GM12891 (cell line): ENCODE results near the gene SND1.

Experiments used
- DNase-seq: peaks from one replicate; pipeline ENCODE4 v3.0.0; 2011; ENCODE audit warnings: low spot score; ENCODE audit not compliant: insufficient read length
- FAIRE-seq: peaks from 2 replicates; lab custom pipeline; 2011; peaks lifted over from hg19 to GRCh38; lab: Jason Lieb, UNC
- PAX5 ChIP-seq: IDR thresholded peaks from 2 replicates; pipeline ENCODE4 v1.6.1; 2011; ENCODE audit warnings: low read length, moderate library complexity, mild to moderate bottlenecking; ENCODE audit not compliant: insufficient read depth, severe bottlenecking
- POLR2A ChIP-seq: IDR thresholded peaks from 2 replicates; pipeline ENCODE4 v1.6.1; 2011; ENCODE audit warnings: low read depth, low read length, control low read depth
- POLR2AphosphoS5 ChIP-seq: IDR thresholded peaks from 2 replicates; pipeline ENCODE4 v1.6.1; 2011; ENCODE audit warnings: low read depth, low read length, control low read depth
- POU2F2 ChIP-seq: IDR thresholded peaks from 2 replicates; pipeline ENCODE4 v1.6.1; 2011; ENCODE audit warnings: low read depth, mild to moderate bottlenecking, control low read depth, low read length, moderate library complexity
- SPI1 ChIP-seq: IDR thresholded peaks from 2 replicates; pipeline ENCODE4 v1.6.1; 2011; ENCODE audit warnings: low read depth, low read length, control low read depth
- TAF1 ChIP-seq: IDR thresholded peaks from 2 replicates; pipeline ENCODE4 v1.6.1; 2011; ENCODE audit warnings: low read depth, low read length, control low read depth

SND1 gene

DNA sequence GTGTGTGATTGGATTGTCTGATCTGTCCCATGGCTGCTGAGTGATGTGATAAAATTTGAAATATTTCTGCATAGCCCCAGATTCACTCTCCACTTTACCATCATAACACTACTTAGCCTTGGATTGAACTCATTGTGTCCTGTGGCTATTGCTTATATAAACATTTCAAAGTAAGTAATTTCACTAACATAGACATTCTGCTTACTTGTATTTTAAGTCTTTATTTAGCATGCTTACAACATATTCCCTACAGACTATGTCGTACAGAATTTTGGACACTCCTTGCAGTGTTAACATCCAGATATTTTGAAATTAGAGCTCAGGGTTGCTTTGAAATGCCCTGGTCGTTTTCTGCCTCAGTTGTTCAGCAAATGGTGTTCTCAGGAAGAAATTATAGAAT is 261.7 kb downstream of the SND1 start:
- DNase-seq (no peak), FAIRE-seq (peak; percentile 52)
- TF ChIP-seq POU2F2 (no peak), SPI1 (no peak), PAX5 (no peak), POLR2A (no peak), POLR2AphosphoS5 (no peak), TAF1 (no peak)

DNA sequence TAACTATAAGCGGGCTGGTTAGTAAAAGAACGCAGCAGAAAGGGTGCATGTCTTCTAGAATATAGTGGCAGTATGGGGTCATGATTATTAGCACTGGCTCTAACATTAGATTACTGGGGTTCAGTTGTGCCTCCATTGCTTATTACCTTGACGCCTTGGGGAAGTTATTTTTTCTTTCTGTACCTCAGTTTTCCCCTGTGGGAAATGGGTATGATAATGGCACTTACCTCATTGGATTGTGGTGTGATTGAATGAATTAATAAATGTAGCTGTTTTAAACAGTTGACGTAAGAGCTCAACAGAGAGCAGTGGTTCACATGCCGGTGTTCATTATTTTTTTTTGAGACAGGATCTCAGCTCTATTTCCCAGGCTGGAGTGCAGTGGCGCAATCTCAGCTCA is 262.7 kb downstream of the SND1 start:
- no peak for TF ChIP-seq POLR2A
- TF ChIP-seq POU2F2 = no peak
- TF ChIP-seq SPI1 = no peak
- TF ChIP-seq PAX5 = no peak
- no peak for TF ChIP-seq TAF1
- TF ChIP-seq POLR2AphosphoS5 = no peak
- DNase-seq (no peak), FAIRE-seq (peak; percentile 33)

DNA sequence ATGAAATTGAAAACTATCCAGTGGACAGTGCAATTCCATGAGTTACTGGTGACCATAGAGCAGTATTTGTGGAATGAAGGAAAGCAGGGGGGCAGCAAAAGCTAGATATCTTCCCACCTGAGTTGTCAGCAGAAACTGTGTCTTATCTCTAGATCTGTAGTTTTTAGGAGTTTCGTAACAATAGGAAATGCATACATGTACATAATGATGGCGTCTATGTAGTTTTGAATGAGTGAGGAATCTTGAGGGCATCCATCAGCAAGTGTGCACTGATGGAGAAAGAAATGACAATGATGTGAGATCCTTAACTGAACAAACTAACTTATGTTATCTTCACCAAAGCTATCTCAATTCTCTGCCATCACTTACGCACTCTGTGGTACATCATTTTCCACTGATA is 264.7 kb downstream of the SND1 start:
- FAIRE-seq = peak; percentile 63
- TF ChIP-seq PAX5 = no peak
- TF ChIP-seq SPI1 = no peak
- TF ChIP-seq POLR2AphosphoS5 = no peak
- TF ChIP-seq POU2F2 = no peak
- no peak for TF ChIP-seq TAF1
- no peak for TF ChIP-seq POLR2A

DNA sequence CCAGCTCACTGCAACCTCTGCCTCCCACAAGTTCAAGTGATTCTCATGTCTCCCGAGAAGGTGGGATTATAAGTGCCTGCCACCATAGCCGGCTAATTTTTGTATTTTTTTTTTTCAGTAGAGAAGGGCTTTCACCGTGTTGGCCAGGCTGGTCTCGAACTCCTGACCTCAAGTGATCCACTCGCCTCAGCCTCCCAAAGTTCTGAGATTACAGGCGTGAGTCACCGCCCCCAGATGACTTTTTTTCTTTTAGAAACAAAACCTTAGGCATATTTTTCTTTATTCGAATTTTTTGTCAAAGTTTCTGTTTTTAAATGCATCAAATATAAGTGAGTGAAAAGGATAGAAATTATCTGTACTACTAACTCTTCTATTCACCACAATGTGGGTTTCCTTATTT is 266.1 kb downstream of the SND1 start:
- no peak for DNase-seq
- no peak for TF ChIP-seq TAF1
- no peak for TF ChIP-seq SPI1
- no peak for TF ChIP-seq PAX5
- TF ChIP-seq POU2F2 = no peak
- TF ChIP-seq POLR2A = no peak
- no peak for TF ChIP-seq POLR2AphosphoS5
- no peak for FAIRE-seq

More for the DNA sequence above, 264.7 kb downstream of the SND1 start:
- DNase-seq = no peak

DNA sequence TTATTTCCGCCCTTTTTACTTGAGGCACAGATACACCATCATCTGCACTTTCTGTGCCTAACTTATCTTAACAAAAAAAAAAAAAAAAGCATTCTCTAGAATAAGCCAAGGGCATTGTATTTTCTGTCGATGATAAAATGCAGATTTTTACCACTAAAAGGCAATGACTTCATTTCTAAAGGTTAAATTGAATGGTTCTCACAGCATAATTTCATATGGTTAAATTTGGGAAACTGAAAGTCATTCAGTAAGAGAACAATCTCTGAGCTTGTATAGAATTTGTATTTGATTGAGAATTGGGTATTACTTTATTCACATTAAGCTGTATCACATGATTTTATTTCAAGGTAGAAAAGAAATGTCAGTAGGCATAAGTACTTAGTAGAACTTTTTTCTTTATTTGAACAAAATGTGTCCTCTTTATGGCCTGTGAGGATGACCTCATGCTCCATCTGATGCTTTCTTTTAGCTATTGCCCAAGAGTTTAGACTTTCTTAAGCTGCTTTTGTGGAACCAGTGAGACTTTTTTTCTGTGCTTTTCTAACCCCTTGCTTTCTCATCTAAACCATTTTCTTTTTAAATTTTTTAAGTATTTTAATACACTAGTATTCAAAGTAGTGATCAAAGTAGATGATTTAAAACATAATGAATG is 268.9 kb downstream of the SND1 start:
- peak; percentile 31 for FAIRE-seq
- TF ChIP-seq POLR2A = no peak
- TF ChIP-seq PAX5 = no peak
- no peak for TF ChIP-seq POLR2AphosphoS5
- TF ChIP-seq POU2F2 = no peak
- TF ChIP-seq TAF1 = no peak
- no peak for TF ChIP-seq SPI1

DNA sequence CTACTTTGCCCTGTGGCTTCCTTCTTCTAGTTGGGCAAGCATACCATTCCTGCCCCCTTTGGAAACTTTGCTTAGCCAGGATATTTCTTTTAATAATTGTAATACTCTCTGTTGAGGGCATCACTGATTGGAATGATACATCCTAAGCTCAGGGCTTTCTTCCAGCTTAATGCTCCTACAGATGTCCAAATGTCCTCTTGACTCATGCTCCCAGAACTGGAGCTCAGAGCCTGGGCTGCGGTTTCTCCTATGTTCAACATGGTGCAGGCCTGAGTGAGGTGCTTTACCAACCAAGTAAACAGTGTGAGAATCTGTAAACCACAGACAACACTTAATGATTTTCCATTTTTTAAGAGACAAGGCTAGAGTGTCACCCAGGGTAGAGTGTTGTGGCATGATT is 270.7 kb downstream of the SND1 start:
- DNase-seq (no peak), FAIRE-seq (no peak)
- TF ChIP-seq POLR2A (no peak), SPI1 (no peak), POLR2AphosphoS5 (no peak), PAX5 (no peak), POU2F2 (no peak), TAF1 (no peak)

More for the DNA sequence above, 268.9 kb downstream of the SND1 start:
- DNase-seq = no peak

DNA sequence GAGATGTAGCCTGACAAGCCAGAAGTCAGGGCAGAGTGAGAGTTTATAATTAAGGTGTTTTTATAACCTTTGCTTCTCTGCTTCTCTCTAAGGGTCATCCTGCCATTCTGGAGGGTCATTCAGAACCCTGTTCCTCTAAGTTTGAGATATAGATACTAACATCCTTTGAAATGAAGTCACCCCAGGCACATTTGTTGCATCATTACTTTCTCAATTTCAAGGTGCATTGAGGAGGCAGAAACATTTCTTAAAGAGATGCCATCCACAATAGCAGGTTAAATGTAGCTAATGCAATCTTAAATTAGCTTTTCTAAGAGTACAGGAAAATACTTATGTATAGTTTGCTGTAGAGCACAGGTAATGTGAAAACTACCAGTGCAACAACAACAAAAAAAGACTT is 272.9 kb downstream of the SND1 start:
- TF ChIP-seq TAF1 (no peak), PAX5 (no peak), POU2F2 (no peak), POLR2A (no peak), POLR2AphosphoS5 (no peak), SPI1 (no peak)
- FAIRE-seq = no peak
- DNase-seq = no peak

DNA sequence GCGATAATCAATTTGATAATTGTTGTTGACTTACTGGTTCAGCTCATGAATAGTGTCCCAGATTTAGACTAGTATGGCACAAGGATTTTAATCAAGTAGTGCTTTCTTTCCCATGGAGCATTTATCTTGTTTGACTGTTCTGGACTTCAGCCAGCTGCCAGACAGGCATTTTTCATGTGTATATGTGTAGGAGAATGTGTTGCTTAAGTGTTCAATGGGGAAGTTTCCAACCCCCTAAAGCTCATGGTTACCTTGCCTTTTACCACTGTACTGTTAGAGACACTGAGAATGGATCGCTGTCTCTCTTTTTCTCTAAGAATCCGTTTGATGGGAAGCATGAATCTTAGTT is 275.3 kb downstream of the SND1 start:
- FAIRE-seq = peak; percentile 74

DNA sequence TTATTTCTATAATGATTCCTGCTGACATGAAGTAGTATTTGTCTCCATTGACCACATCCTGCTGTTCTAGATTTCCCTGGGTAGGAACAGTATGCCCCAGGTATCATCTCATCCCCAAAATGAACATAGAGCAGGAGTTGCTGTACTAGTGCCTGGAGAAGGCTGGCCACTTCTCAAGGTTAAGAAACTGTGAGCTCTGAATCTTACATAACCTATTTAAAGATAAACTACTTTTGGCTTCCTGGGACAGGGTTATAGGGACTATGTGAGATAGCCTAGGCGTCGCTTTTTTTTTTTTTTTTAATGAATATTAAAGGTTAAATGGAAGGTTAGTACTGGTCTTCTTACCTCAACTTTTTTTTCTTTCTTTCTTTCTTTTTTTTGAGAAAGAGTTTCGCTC is 276.2 kb downstream of the SND1 start:
- DNase-seq = no peak

More for the DNA sequence above, 275.3 kb downstream of the SND1 start:
- TF ChIP-seq TAF1 = no peak
- no peak for TF ChIP-seq POLR2AphosphoS5
- TF ChIP-seq POLR2A = no peak
- TF ChIP-seq SPI1 = no peak
- no peak for TF ChIP-seq POU2F2
- TF ChIP-seq PAX5 = no peak
- DNase-seq = no peak

DNA sequence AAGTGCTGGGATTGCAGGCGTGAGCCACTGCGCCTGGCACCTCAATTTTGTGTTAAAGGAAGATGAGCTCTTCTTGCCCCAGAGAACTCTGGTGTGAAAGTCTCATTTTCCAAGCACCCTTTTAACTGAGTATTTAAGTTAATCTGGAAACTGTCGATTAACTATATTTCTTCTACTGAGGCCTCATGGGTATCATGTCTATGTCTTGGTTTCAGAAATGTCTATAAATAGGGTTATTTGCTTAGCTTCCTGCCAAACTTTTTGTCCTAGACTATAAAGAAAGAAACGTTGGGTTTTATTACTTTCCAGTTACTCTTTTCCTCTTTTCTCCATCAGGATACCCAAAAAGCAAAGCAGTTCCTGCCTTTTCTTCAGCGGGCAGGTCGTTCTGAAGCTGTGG is 276.9 kb downstream of the SND1 start:
- DNase-seq (no peak), FAIRE-seq (peak; percentile 75)
- no peak for TF ChIP-seq PAX5

More for the DNA sequence above, 276.2 kb downstream of the SND1 start:
- no peak for FAIRE-seq
- TF ChIP-seq POLR2AphosphoS5 (no peak), PAX5 (no peak), TAF1 (no peak), SPI1 (no peak), POU2F2 (no peak), POLR2A (no peak)
